Activated CD4-positive, alpha-beta T cell treated with anti-CD3 and anti-CD28 coated beads, Interleukin-2, amount 50 U/mL, for 4 hours (primary cell): ENCODE measurements around the gene WDR5.

Experiments
- DNase-seq, 2 experiments: peaks; one replicate each; pipeline ENCODE4 v3.0.0-alpha.2; 2020

WDR5 gene

DNA sequence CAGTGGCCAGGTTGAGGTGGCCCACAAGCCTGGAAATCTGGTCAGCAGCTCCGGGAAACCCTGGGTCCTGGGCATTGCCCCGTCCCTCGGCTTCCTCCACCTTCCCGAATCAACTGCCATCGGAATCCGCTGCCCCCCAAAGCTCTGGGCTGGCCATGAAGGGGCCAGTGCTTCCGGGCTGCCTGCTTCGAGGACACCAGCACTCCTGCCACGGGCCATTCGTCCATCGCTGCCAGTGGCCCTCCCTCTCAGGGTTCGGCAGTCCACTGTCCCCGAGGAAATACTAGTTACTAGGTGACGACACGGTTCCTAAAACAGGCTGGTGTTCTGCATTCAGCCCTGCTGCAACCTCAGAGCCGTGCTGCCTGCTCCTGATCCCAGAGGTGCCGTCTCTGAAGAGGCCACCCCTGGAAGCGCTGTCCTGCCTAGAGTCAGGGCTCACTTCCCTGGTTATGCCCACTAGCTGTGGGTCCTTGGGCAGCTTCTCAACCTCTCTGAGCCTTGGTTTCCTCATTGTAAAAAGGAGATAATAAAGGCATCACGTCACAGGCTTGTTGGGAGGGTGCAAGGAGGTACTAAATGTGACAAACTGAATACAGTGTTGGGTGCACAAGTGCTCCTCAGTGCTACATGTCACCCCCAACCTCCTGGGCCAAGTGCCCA, 3.5 kb upstream of the WDR5 start:
- no peak for DNase-seq

DNA sequence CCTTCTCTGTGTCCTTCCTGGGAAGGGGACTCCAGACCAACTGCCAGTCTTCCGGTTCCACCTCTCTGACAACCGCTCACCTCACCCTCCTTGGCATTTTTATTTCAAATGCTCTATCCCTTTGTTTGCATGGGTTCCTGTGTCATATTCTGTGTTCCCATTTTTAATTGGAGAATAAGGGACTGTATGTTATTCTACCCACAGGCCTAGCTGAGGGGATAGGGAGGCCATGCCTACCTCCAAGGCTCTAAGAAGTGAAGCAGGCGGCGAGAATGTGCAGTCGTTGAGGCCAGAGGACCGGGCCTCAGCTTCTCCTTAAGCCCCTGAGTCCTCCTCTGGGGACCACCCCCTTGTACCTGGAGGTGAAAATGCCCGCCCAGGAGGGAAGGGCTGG, 936 bp upstream of the WDR5 start:
- DNase-seq, result no peak

DNA sequence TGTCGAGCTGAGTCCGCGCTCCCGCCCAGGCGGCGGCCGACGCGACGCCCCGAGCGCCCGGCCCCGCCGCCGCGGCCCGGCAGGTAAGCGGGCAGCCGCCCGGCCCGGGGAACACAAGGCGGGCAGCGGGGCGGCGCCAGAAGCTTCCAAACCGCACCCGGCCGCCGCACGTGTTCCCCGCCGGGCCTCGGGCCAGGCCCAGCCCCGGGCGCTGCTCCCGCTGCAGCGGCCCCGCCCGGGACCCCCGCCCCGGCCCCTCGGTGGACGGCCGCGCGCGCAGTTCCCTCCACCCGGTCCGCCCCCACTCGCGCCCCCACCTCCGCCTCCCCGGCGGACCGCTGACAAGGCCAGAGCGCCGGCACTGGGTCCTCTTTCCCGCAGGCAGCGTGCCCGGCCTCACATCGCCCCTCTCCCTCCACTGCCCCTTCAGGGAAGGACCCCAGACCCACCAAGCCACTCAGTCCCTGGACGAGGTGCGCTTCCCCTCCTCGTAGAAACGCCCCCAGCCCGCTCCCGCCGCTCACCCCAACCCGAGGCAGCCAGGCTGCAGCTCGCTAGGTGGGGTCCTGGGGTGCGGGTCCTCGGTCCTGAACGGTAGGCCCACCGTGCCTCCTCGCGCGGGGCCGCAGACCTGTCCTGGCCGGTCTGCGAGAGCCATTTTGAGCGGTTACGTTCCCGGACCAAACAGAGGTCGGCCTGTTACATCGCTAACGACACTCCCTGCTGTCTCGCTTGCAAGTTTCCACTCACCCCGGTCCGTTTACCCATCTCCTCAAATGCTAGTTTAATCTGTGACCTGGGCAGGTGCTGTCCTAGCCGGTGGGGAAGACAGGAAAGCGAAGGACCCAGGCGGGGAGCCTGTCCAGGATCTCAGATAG, 475 bp downstream of the WDR5 start:
- DNase-seq, result no peak

DNA sequence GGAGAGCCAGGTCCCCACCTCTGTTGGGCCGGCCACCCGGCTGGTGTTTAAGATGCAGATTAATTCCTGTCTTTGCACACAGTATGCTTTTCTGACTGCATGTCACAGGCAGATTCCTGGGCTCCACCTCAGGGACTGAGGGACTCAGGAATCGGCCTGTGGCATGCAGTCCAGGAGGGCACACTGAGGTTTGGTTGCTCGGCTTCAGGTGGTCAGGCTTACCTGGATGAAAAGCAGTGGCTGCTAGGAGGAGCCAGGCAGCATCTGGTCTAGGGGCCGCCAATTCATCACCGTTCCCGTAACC, 1.1 kb downstream of the WDR5 start:
- no peak for DNase-seq

DNA sequence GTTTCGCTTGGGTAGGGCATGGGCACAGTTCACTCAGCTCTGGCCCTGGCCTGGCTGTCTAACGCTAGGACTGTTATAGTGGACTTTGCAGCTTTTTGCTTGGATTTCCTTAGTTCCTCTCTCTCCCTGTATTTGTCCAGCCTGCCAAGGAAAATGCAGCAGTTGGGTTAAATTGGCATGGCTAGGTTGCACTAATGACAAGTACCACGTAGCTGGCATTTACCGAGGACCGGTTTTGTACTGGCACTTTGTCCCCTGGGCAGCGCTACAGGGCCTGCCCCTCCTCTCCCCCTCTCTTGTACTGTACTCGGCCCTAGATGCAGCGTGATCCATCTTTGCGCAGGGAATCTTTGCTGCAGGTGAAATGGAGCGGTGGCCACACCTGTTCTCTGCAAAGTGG, 2.4 kb downstream of the WDR5 start:
- no peak for DNase-seq

DNA sequence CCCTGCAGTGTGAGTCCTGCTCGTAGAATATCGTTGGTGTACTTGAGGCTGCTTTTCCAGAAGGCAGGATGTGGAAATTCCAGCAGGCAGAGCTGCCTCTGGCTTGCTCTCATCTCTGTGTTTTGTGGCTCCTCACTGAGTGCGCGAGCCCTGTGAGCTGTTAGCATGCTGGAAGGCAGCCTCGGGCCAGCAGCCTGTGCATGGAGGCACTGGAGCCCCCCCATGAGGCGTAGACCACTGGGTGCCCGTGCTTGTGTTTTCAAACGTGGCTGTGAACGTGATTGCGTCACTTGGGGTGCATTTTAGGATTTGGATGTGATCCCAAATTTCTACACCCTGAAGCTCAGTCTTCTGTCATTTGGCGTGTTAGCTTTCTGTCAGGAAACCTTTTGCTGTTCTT, 3.2 kb downstream of the WDR5 start:
- DNase-seq, result no peak

DNA sequence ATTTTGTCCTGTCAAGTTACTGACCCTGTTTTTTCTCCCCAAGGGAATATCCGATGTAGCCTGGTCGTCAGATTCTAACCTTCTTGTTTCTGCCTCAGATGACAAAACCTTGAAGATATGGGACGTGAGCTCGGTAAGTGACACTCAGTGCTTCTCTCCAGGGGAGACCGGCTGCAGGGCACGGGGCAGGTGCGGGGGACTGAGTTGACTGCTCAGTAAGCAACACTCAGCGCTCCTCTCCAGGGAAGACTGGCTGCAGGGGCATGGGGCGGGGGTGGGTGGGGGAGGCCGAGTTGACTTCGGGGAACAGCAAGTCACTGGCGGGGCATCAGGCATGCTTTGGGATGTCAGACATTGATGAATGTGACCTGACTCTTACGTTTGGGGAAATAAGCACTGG, 6.0 kb downstream of the WDR5 start:
- DNase-seq, result no peak

DNA sequence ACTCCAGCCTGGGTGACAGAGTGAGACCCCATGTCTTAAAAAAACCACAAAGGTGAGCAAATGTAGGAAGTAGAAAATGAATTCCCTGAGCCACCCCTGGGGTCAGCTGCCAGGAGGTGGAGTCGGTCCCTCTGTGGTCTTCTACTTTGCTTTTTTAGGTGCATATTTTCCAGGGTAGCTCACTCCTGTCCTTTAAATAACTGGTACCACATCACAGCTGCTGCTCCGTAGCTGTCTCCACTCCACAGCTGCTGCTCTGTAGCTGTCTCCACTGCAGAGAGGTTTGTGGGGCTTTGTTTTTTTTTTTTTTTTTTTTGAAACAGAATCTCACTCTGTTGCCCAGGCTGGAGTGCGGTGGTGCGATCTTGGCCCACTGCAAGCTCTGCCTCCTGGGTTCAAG, 8.9 kb downstream of the WDR5 start:
- DNase-seq, result no peak

DNA sequence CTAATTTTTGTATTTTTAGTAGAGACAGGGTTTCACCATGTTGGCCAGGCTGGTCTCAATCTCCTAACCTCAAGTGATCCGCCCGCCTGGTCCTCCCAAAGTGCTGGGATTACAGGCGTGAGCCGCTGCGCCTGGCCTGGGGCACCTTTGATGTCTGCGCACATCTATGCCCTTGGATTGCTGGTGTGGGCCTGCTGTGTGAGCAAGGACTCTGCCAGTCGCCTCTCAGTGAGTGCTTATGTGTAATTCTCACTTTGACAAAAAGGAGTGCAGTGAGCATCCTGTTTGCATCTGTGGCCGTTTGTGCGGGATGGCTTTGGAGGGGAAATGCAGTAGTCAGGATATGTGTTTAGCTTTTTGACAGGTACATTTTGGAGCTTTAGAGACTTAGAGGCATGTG, 9.4 kb downstream of the WDR5 start:
- no peak for DNase-seq

DNA sequence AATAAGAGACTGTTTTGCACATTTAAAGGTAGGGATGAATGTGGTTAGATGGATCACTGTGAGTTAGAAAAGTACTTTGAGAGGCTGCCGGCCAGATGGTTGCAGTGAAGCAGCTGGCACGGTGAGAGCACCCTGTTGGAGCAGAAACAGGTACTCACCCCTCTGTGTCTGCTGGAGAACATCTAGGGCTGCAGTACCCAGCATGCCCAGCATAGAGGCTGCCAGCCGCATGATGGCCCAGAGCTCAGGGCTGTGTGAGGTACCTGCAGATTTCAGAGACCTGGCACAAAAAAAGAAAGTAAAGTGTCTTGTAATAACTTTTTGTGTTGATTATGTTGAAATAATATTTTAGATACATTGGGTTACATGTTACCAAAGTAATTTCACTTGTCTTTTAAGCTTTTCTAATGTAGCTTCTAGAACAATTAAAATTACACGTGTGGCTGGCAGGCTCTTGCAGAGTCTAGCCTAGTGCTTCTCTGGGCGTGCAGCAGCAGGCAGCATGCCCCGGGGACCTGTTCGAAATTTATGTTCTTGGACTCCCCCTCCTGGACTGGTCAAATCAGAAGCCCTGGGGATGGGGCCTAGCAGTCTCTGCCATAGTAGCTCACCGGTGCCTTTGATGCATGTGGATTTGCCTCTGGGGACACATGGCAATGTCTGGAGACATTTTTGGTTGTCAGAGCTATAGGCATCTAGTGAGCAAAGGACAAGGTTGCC, 11.1 kb downstream of the WDR5 start:
- DNase-seq, result no peak

DNA sequence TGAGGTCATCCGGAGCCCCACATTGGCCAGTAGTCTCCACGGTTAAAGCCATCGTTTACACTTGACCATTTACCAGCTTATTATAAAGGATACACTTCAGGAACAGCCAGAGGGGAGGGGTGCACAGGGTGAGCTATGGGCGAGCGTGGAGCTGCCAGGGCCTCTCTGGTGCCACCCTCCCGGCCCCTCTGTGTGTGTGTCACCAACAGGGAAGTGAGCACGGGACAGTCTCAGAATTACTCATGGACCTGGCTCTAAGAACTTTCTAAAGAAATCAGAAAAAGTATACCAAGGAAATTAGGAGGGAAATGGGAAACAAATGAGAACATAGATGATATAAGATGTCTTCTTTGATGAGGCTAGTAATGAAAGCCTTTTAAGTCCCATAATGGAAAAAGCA, 13.5 kb downstream of the WDR5 start:
- DNase-seq, result no peak

DNA sequence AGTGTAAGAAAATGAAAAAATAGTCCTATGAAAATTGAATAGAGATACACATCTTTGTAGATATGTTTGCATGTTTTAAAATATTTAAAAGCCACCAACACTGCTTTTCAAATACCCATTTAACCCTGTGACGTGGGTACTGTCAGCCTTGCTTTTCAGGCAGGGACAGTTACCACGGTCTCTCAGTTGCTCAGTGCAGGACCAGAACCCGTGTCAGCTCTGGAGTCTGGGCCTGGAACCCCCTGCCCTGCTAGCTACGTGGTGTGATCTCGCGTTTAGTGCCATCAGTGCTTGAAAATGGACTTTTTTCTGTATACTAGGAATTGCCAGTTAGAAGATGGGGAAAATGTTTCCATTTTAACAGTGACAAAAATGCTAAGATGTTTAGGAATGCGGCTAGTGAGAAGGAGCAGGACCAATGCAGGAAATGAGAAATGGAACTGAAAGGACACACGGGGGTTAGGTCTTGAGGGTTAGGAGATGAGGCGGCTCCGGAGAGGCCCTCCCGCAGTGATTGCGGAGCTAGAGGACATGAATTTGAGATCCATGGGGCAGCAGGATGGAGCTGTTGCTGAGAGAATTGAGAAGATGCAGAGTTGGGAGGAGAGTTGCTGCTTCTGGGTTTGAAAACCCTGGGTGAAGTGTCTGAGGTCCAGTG, 14.8 kb downstream of the WDR5 start:
- DNase-seq, result no peak

DNA sequence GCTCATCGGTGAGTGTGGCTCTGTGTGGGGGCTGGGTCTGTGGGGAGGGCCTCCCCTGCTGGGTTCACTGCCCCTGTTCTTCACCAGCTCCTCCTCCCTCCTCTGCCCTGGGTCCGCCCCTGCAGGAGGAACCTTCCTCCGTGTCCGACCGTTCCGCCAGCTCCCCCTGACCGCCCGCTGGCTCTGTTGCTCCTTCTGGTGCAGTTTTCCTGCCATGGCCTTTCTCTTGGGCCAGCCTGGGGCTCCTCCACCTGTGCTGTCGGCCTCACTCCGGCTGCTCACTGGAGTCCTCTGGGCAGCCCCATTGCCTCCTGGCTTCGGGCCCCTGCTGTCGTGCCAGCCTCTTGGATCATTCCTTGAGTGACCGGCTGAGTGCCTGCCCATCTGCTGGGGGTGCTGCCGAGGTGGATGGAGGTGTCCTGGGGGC, 16.2 kb downstream of the WDR5 start:
- no peak for DNase-seq

DNA sequence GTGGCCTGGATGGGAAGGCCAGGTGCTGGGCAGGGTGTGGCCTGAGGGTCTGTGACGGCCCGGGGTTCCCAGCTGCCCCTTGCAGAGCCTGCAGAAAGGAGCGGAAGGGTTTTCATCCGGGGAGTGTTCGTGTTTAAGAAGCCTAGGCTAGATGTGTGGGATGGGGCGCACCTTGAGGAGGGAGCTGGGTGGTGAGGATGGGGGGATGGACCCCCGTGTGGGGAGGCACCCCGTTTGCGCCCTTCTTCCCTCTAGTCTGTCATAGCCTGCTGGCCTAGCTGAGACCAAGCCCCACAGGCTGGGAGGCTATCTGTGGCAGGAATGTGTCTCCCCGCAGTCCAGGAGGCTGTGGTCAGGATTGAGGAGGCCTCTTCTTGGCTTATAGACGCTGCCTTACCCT, 16.6 kb downstream of the WDR5 start:
- DNase-seq, result no peak

DNA sequence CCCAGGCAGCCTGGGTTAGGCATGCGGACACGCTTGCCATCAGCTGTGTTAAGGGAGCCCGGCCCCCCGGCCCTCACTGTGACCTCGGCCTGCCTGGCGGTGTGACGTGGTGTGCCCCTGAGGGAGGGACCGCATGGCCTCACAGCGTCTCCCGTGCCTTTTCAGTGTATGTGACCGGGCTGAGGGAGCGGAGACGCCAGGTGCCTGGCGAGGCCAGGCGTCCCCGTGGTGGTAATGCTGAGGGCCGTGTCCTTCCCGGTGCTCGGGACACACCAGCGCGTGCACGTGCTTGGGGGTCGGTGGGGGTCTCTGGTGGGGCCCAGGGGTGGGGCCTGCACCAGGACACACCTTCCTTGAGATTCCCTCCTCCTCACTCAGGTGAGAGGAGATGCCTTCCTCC, 17.6 kb downstream of the WDR5 start:
- no peak for DNase-seq

DNA sequence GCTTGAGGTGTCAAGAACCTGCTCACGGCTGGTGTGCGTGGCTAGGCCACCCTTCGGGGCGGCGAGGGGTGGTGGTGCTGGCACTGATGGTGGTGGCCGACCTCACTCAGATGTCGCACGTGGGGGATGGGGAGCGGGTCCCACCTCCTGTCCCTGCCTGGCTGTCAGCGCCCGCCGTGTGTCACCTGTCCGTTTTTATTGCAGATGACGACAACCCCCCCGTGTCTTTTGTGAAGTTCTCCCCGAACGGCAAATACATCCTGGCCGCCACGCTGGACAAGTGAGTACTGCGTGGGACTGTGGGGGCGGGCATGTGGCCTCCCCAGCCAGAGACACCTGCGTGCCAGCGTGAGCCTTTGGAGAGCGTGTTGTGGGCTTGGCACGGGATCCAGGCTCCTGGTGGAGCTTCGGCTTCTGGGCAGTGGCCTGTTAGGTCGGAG, 18.4 kb downstream of the WDR5 start:
- no peak for DNase-seq

DNA sequence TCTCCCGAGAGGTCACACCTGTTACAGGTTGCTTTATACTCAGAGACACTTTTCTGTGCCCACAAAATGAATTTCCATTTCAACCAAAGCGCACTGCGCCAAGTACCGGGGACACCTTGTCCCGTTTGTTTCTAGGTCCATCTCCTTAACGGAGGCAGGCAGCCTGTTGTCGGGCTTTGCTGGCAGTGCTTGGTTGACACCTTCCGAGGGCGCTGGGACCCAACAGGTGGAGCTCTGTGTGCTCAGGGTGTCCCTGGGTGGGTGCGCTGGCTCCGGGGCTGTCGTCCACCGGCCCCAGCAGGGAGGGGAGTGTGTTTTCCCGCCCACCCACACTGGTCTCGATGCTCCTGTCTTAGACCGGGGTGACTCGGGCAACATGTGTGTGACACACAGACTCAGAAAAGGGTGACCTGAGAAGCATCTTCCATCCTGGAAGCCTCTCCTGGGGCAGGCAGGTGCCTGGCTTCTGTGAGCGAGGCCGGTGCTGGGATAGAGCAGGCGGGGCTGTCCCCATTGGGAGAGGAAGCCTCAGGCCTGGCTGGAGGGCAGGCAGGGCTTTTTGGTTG, 20.0 kb downstream of the WDR5 start:
- DNase-seq, result no peak

DNA sequence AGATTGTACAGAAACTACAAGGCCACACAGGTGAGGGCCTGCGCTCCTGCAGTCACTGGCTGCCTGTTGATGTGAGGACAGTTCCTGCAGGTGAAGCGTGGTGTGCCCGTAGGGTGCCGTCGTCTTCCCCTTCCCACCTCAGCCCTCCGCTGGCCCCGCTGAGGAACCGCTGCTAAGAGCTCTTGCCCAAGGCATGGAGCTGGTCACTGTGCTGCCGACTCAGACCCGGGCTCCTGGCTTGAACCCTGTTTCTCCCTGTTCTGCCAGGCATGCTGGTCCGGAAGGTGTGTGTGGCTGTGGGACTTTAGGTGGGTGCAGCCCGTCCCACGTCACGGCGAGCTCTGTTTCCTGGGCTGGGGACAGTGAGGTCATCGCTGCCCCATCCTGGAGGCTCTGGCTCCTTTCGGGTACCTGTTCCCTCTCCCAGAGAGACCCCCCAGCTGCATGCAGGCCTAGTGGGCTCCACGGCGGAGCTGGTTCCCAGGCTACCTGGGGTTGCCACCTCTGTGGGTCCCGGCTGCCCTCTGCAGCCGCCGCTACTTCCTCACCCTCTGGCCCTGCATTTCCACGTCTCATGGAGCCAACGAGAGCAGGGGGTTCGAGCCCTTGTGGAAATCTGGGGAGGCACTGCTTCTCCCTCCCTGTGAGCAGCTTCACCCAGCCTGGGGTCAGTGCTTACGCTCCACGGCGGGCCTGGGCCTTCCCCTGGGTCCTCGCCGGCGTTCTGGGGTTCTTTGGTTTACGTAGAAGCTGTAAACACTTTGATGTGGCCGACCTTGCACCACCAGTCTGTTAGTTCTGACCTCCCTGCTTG, 20.9 kb downstream of the WDR5 start:
- no peak for DNase-seq

DNA sequence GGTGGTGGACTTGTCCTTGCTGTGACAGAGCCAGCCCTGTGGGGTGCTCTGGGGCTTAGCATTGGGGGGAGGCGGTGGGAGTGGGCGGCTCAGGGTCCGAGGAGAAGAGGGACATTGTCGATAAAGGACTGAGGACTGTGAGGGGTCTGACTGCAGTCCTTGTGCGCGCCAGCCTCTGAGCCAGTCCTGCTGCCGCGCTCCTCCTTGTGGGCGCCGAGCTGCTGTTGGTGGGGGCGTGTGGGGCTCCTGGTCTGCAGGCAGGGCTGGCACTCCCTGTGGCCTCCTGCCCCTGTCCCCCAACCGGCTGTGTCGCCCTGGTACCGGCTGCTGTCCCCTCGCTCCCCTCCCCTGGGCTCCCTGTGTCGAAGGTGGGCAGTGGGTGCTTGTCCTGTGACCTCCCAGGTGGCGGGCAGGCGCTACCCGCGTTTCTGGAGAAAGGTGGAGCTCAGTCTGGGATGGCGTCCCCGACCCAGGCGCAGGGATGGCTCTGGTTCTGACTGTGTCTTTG, 21.6 kb downstream of the WDR5 start:
- no peak for DNase-seq

DNA sequence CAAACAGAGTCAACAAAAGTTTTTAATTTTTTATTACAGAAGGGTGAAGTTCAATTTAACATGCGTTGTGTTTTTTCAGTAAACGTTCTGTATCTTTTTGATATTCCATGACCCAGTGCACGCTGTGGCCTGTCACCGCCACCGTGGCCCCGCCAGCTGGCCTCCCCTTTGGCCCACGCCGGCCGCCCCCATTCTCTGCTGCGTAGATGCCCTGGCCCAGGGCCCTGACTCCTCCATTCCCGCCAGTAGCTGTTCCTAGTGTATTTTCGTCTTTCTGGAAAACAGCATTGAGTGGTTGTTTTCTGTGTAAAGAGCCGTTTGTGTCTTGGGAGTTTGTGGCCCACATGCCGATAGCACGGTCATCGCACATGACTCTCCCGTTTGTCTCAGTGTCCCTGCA, 22.4 kb downstream of the WDR5 start:
- no peak for DNase-seq

DNA sequence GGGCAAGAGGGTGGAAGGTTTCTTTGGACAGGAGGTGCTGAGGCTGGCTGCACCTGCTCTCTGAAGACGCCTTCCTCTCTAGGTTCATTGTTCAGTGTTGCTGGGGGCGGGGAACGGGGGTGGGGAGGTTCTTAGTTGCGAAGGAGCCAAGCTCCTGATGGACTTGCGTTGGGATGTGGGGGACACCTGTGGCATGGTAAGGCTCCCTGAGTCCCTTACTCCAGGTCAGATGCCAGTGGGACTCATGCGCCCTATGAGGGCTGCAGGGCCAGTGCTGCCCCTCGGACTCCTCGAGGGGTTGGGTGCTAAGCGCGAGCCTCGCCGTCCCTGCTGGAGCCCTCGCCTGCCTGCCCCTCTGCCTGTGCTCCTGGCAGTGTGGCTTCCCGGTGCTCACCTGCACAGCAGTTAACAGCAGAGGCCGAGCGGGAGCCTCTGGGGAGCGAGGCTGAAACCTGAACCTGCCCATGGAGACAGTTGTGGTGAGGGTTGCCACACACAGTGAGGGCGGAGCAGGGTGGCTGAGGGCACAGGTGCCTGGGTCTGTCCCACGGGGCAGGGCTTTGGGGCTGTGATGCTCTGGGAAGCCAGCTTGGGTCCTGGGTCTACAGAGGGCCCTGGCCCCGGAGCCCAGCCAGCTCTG, 23.0 kb downstream of the WDR5 start:
- no peak for DNase-seq
